Activated naive CD4-positive, alpha-beta T cell treated with anti-CD3 and anti-CD28 coated beads, Interleukin-2, amount 10 ng/mL, durations not matched to agents 7 days and 5 days (primary cell): ENCODE data around the gene IRF1.
A peak's percentile ranks its signal among the peaks of the same experiment; 100 is the strongest.
"Not testable (repeated sequence)": the region's sequence is repeated elsewhere in the genome, so short reads cannot be mapped to it uniquely, and the experiment has no call there.

ENCODE experiments used
- CTCF ChIA-PET: fragments of 350-600 bp; sonication (Branson Sonifier 250); formaldehyde crosslinking; loops from one replicate; lab custom pipeline; 2021; ENCODE audit warnings: antibody characterized with exemption; lab: Charles Lee
- DNase-seq: peaks from one replicate; pipeline ENCODE4 v3.0.0-alpha.2; 2020
- H3K27ac Mint-ChIP-seq: one replicate; pipeline ENCODE4 v1.8.0; 2021; ENCODE audit warnings: mild to moderate bottlenecking, moderate library complexity, mixed read lengths
- H3K27me3 Mint-ChIP-seq: one replicate; pipeline ENCODE4 v1.8.0; 2021; ENCODE audit warnings: mild to moderate bottlenecking, mixed read lengths
- H3K36me3 Mint-ChIP-seq: one replicate; pipeline ENCODE4 v1.8.0; 2021; ENCODE audit warnings: mixed read lengths
- H3K4me1 Mint-ChIP-seq: one replicate; pipeline ENCODE4 v1.8.0; 2021; ENCODE audit warnings: mixed read lengths
- H3K4me3 Mint-ChIP-seq: one replicate; pipeline ENCODE4 v1.8.0; 2021; ENCODE audit warnings: mild to moderate bottlenecking, moderate library complexity, mixed read lengths
- H3K9me3 Mint-ChIP-seq: one replicate; pipeline ENCODE4 v1.8.0; 2021; ENCODE audit warnings: mixed read lengths

Gene IRF1

DNA sequence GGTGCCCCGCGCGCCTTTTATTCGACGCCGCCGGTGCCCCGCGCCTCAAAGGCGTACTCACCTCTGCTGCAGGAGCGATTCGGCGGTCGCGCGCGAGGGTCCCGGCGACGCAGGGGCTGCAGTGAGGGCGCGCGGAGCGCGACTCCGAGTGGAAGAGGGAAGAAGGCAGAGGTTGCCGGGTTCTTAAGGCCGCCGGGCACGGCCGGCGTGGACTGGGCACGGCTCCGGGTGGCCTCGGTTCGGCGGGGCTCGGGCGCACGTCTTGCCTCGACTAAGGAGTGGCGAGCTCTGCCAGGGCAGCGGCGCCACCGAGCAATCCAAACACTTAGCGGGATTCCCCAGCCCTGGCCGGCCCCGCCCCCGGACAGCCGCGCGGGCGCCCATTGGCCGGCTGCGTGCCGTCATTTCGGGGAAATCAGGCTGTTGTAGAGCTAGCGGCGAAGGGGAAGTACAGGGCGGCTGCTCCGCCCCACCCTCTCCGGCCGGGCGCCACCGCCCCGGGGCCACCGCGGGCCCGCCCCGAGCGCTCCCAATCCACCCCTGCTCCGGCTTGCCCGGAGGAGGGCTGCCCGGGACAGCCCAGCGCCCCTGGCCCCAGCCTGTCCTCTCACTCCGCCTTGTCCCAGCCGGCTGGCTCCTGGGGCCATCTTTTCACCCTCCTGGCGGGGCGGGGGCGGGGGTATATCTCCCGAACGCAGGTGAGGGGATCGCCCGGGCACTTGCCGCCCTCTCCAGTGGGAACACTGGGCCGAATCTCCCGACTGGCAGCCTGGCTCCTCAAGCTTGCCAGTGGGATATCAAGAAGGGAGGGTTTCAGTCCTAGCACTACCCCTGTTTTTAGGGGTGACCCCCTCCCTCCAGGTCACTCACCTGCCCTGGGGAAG, at the start of gene IRF1:
Gene IRF1, minus strand, starts transcription at position 290 of the 884 bp plus-strand sequence. CDS start 1,295 bp downstream, outside the sequence.
- H3K9me3 Mint-ChIP-seq = no peaks in the 10 kb centered on the region
- H3K4me3 Mint-ChIP-seq = peak within 1 kb of the TSS; percentile 99
- CTCF ChIA-PET = interaction anchor here (0.8 to 4.9 kb wide), 13 partner anchors 9 to 107 kb away, joined by 3 to 31 read pairs (median 12); no protein-coding TSS in a partner anchor
- no peaks in the 10 kb centered on the region for H3K27me3 Mint-ChIP-seq
- peak; percentile 98 for DNase-seq
- H3K4me1 Mint-ChIP-seq = peaks cover 69% of the 10 kb centered on the region
- H3K36me3 Mint-ChIP-seq = peaks cover 48% of the 10 kb centered on the region
- peak within 1 kb of the TSS; percentile 95 for H3K27ac Mint-ChIP-seq

GRCh38 chr5:132540149-132540548, 49.6 kb upstream of the IRF1 start:
- peaks cover 36% of the 10 kb centered on the region for H3K27me3 Mint-ChIP-seq
- no peak for DNase-seq
- CTCF ChIA-PET = interaction anchor here (0.8 kb wide), 1 partner anchor 13 kb away, joined by 3 read pairs; no protein-coding TSS in a partner anchor
- no peaks in the 10 kb centered on the region for H3K36me3 Mint-ChIP-seq
- H3K4me1 Mint-ChIP-seq = peaks cover 3% of the 10 kb centered on the region
- peak overlapping the region; percentile 19 for H3K27ac Mint-ChIP-seq
- no peaks in the 10 kb centered on the region for H3K9me3 Mint-ChIP-seq
- H3K4me3 Mint-ChIP-seq = no peak overlapping the region

GRCh38 chr5:132539716-132540115, 49.1 kb upstream of the IRF1 start:
- CTCF ChIA-PET = interaction anchor here (0.8 kb wide), 1 partner anchor 13 kb away, joined by 3 read pairs; no protein-coding TSS in a partner anchor
- H3K36me3 Mint-ChIP-seq = no peaks in the 10 kb centered on the region
- no peak overlapping the region for H3K27ac Mint-ChIP-seq
- H3K9me3 Mint-ChIP-seq = no peaks in the 10 kb centered on the region
- DNase-seq = no peak
- H3K4me3 Mint-ChIP-seq = no peak overlapping the region
- peaks cover 3% of the 10 kb centered on the region for H3K4me1 Mint-ChIP-seq
- peaks cover 35% of the 10 kb centered on the region for H3K27me3 Mint-ChIP-seq

GRCh38 chr5:132530946-132531345, 40.4 kb upstream of the IRF1 start:
- no peak for DNase-seq
- Mint-ChIP-seq H3K27ac (no peak overlapping the region), H3K4me3 (no peak overlapping the region)

GRCh38 chr5:132528866-132529634, 38.5 kb upstream of the IRF1 start:
- Mint-ChIP-seq H3K27ac (no peak overlapping the region), H3K4me1 (peaks cover 34% of the 10 kb centered on the region), H3K36me3 (no peaks in the 10 kb centered on the region), H3K4me3 (no peak overlapping the region), H3K27me3 (peaks cover 46% of the 10 kb centered on the region), H3K9me3 (peaks cover 1% of the 10 kb centered on the region)
- DNase-seq = no peak
- CTCF ChIA-PET = interaction anchor here (0.6 to 4.2 kb wide), 6 partner anchors 9 to 290 kb away, joined by 3 to 47 read pairs (median 6); no protein-coding TSS in a partner anchor

More at GRCh38 chr5:132530946-132531345, 40.4 kb upstream of the IRF1 start:
- Mint-ChIP-seq H3K27me3 (peaks cover 49% of the 10 kb centered on the region), H3K4me1 (peaks cover 17% of the 10 kb centered on the region), H3K36me3 (no peaks in the 10 kb centered on the region), H3K9me3 (no peaks in the 10 kb centered on the region)
- CTCF ChIA-PET = no interaction called here

GRCh38 chr5:132528021-132528420, 37.4 kb upstream of the IRF1 start:
- peaks cover 1% of the 10 kb centered on the region for H3K9me3 Mint-ChIP-seq
- peaks cover 34% of the 10 kb centered on the region for H3K4me1 Mint-ChIP-seq
- no peak overlapping the region for H3K27ac Mint-ChIP-seq

DNA sequence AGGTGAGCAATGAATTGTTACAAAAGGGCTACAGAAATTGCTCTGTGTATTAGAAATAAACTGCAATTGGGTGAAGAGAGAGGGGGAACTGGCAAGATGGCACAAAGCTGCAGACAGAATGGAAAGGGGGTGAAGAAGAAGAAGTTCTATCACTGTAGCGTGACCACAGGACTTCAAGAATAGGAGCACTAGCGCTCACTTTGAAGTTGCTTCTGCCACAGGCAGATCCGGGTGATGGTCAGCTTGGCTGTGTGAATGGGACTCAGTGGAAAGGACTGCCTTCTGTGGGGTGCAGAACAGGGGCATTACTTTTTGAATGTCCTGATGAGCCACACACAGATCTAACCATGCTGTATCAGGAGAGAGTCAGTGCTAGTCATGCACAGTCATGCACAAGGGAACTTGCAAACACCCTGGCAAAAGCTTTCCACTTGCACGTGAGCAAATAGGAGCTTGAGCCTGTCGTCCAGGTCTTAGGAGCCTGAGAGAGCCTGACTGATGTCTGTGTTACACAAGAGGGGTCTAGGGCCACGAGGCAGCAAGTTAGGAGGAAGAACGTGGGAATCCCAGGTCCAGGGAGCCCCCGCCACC, 36.5 kb upstream of the IRF1 start:
- Mint-ChIP-seq H3K4me3 (no peak overlapping the region), H3K27ac (no peak overlapping the region), H3K27me3 (peaks cover 39% of the 10 kb centered on the region)

More at GRCh38 chr5:132528021-132528420, 37.4 kb upstream of the IRF1 start:
- Mint-ChIP-seq H3K4me3 (no peak overlapping the region), H3K27me3 (peaks cover 45% of the 10 kb centered on the region), H3K36me3 (no peaks in the 10 kb centered on the region)
- DNase-seq = no peak
- CTCF ChIA-PET = interaction anchor here (1.0 to 4.2 kb wide), 14 partner anchors 10 to 355 kb away, joined by 3 to 47 read pairs (median 6); no protein-coding TSS in a partner anchor

GRCh38 chr5:132526290-132526973, 35.9 kb upstream of the IRF1 start:
- peak; percentile 46 for DNase-seq
- H3K4me1 Mint-ChIP-seq = peaks cover 33% of the 10 kb centered on the region

More for the DNA sequence above, 36.5 kb upstream of the IRF1 start:
- no peak for DNase-seq
- Mint-ChIP-seq H3K36me3 (no peaks in the 10 kb centered on the region), H3K4me1 (peaks cover 34% of the 10 kb centered on the region), H3K9me3 (peaks cover 1% of the 10 kb centered on the region)
- CTCF ChIA-PET = interaction anchor here (0.6 to 4.2 kb wide), 42 partner anchors 9 to 356 kb away, joined by 3 to 47 read pairs (median 4); partner anchors contain the start of genes CCNI2, IL13 and KIF3A

GRCh38 chr5:132525299-132525724, 34.7 kb upstream of the IRF1 start:
- Mint-ChIP-seq H3K36me3 (no peaks in the 10 kb centered on the region), H3K4me1 (peaks cover 35% of the 10 kb centered on the region), H3K27me3 (peaks cover 31% of the 10 kb centered on the region), H3K4me3 (no peak overlapping the region), H3K9me3 (peaks cover 1% of the 10 kb centered on the region), H3K27ac (no peak overlapping the region)
- no peak for DNase-seq
- CTCF ChIA-PET = interaction anchor here (0.6 to 4.2 kb wide), 10 partner anchors 23 to 294 kb away, joined by 3 to 47 read pairs (median 5); no protein-coding TSS in a partner anchor

More at GRCh38 chr5:132526290-132526973, 35.9 kb upstream of the IRF1 start:
- Mint-ChIP-seq H3K27me3 (peaks cover 35% of the 10 kb centered on the region), H3K36me3 (no peaks in the 10 kb centered on the region), H3K27ac (no peak overlapping the region), H3K4me3 (no peak overlapping the region), H3K9me3 (peaks cover 1% of the 10 kb centered on the region)
- CTCF ChIA-PET = interaction anchor here (0.6 to 4.2 kb wide), 44 partner anchors 9 to 302 kb away, joined by 3 to 47 read pairs (median 4); partner anchors contain the start of genes CCNI2, IL13 and KIF3A

- Mint-ChIP-seq H3K4me1 (peaks cover 35% of the 10 kb centered on the region), H3K27me3 (peaks cover 31% of the 10 kb centered on the region)
- DNase-seq, H3K4me3 Mint-ChIP-seq, H3K36me3 Mint-ChIP-seq, H3K9me3 Mint-ChIP-seq, H3K27ac Mint-ChIP-seq: not testable (repeated sequence)
- CTCF ChIA-PET = interaction anchor here (0.6 to 3.2 kb wide), 5 partner anchors 24 to 295 kb away, joined by 3 to 18 read pairs (median 5); no protein-coding TSS in a partner anchor
These were observed 34.3 kb upstream of the IRF1 start for GRCh38 chr5:132524877-132525276.

GRCh38 chr5:132522067-132522466, 31.5 kb upstream of the IRF1 start:
- DNase-seq, CTCF ChIA-PET: not testable (repeated sequence)
- H3K4me1 Mint-ChIP-seq = peaks cover 26% of the 10 kb centered on the region

GRCh38 chr5:132513618-132514336, 23.2 kb upstream of the IRF1 start:
- H3K27me3 Mint-ChIP-seq = peaks cover 23% of the 10 kb centered on the region
- H3K36me3 Mint-ChIP-seq, H3K4me1 Mint-ChIP-seq, DNase-seq, CTCF ChIA-PET, H3K9me3 Mint-ChIP-seq, H3K4me3 Mint-ChIP-seq, H3K27ac Mint-ChIP-seq: not testable (repeated sequence)

More at GRCh38 chr5:132522067-132522466, 31.5 kb upstream of the IRF1 start:
- H3K4me3 Mint-ChIP-seq, H3K27ac Mint-ChIP-seq, H3K9me3 Mint-ChIP-seq, H3K36me3 Mint-ChIP-seq: not testable (repeated sequence)
- H3K27me3 Mint-ChIP-seq = peaks cover 23% of the 10 kb centered on the region
